Measurements from ENCODE around the gene UFC1. TPM values are rescaled to one million over a fixed set of nuclear protein-coding genes. Genes with fewer than 3 reads are reported as not detected.

Gene UFC1
- total and polyA plus RNA-seq, 2 of the 13 experiments (the other 11 are each of a cell fraction or from before 2014, with no cell fraction given) = 72.8 to 85.2 TPM

DNA sequence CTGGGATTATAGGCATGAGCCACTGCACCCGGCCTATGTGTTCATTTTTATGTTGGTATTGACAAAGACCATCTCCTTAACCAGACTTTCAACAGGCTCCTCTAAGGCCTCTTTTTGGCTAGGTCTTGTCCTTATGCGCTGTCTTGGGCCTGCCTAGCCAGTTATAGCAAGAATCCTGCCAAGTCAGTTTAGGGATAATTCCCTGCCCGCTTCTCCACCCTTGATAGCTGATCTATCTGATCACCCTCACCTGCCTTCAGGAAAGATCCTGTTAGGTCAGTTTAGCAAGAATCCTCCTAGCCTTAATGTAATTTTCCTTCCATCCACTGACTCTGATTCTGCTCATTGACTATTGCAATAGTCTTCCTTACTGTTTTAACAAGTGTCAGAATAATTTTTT lies 25.9 kb downstream of the UFC1 start:
- H3K4me1 ChIP-seq (ENCODE audit: insufficient read depth, low read length) = peaks cover 19% of the 10 kb centered on the region
- no peak overlapping the region for H2AFZ ChIP-seq (ENCODE audit: low read length)
- no peak overlapping the region for H3K4me3 ChIP-seq (replicated peaks in 1 of 3; ENCODE audit: insufficient read depth in 1 of 3, low read depth in 2 of 3, low read length in 3 of 3)
- ChIA-PET POLR2A (no interaction called here), CTCF (ENCODE audit: low intra/inter-chr PET ratio, low total read pairs) (no interaction called here)
- TF ChIP-seq ZFP36L1 (CRISPR knock-in tag; IDR thresholded peaks at IDR 0.05) (no peak), KMT2A (CRISPR knock-in tag; IDR thresholded peaks at IDR 0.05) (no peak), KLF15 (CRISPR knock-in tag; IDR thresholded peaks at IDR 0.05; ENCODE audit: borderline replicate concordance) (no peak), ATF7-NPFF (CRISPR knock-in tag; IDR thresholded peaks at IDR 0.05; ENCODE audit: low read depth) (no peak), NR2F2 (IDR thresholded peaks at IDR 0.05; ENCODE audit: borderline replicate concordance, low read depth) (no peak), TSC22D2 (CRISPR knock-in tag; IDR thresholded peaks at IDR 0.05; ENCODE audit: borderline replicate concordance) (no peak), SETDB1 (CRISPR knock-in tag; IDR thresholded peaks at IDR 0.05; ENCODE audit: borderline replicate concordance) (no peak), CHD4 (IDR thresholded peaks at IDR 0.05; ENCODE audit: borderline replicate concordance, low read length) (no peak), KAT7 (CRISPR knock-in tag; IDR thresholded peaks at IDR 0.05; ENCODE audit: borderline replicate concordance) (no peak), ISL2 (CRISPR knock-in tag; IDR thresholded peaks at IDR 0.05) (no peak), DPF2 (CRISPR knock-in tag; IDR thresholded peaks at IDR 0.05; ENCODE audit: borderline replicate concordance, low read depth) (no peak), ZNF234 (CRISPR knock-in tag; conservative IDR thresholded peaks at IDR 0.05) (no peak), KLF13 (CRISPR knock-in tag; IDR thresholded peaks at IDR 0.05) (no peak), ZNF20 (CRISPR knock-in tag; IDR thresholded peaks at IDR 0.05) (no peak), HDAC1 (CRISPR knock-in tag; IDR thresholded peaks at IDR 0.05) (no peak), ZNF550 (CRISPR knock-in tag; IDR thresholded peaks at IDR 0.05; ENCODE audit: borderline replicate concordance) (no peak), TCF12 (IDR thresholded peaks at IDR 0.05) (no peak), TCF12 (CRISPR knock-in tag; IDR thresholded peaks at IDR 0.05) (no peak)
- TF ChIP-seq, protein P1, sequence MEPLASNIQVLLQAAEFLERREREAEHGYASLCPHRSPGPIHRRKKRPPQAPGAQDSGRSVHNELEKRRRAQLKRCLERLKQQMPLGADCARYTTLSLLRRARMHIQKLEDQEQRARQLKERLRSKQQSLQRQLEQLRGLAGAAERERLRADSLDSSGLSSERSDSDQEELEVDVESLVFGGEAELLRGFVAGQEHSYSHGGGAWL (CRISPR knock-in tag; IDR thresholded peaks at IDR 0.05) = no peak
- TF ChIP-seq, protein P2, sequence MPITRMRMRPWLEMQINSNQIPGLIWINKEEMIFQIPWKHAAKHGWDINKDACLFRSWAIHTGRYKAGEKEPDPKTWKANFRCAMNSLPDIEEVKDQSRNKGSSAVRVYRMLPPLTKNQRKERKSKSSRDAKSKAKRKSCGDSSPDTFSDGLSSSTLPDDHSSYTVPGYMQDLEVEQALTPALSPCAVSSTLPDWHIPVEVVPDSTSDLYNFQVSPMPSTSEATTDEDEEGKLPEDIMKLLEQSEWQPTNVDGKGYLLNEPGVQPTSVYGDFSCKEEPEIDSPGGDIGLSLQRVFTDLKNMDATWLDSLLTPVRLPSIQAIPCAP (CRISPR knock-in tag; IDR thresholded peaks at IDR 0.05; ENCODE audit: low read depth) = no peak
- TF ChIP-seq, protein P3, sequence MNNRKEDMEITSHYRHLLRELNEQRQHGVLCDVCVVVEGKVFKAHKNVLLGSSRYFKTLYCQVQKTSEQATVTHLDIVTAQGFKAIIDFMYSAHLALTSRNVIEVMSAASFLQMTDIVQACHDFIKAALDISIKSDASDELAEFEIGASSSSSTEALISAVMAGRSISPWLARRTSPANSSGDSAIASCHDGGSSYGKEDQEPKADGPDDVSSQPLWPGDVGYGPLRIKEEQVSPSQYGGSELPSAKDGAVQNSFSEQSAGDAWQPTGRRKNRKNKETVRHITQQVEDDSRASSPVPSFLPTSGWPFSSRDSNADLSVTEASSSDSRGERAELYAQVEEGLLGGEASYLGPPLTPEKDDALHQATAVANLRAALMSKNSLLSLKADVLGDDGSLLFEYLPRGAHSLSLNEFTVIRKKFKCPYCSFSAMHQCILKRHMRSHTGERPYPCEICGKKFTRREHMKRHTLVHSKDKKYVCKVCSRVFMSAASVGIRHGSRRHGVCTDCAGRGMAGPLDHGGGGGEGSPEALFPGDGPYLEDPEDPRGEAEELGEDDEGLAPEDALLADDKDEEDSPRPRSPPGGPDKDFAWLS (CRISPR knock-in tag; IDR thresholded peaks at IDR 0.05; ENCODE audit: borderline replicate concordance) = no peak
- H3K27ac ChIP-seq (ENCODE audit: extremely low read length, insufficient read depth, low read length) = no peak overlapping the region
- intact Hi-C loops (cut with micrococcal nuclease; ENCODE audit: unreplicated experiment) (no loop called here), in situ Hi-C loops (cut with HindIII; ENCODE audit: extremely low pct_ligation_motif_present, low pct_unique_long_range_greater_than_20kb) (no loop called here)
- H3K27me3 ChIP-seq (ENCODE audit: control insufficient read depth in 1 of 2, insufficient read depth in 2 of 2, low read length in 2 of 2) = no peaks in the 10 kb centered on the region; a peak in 1 of 5 replicates
- H3K9me3 ChIP-seq (ENCODE audit: low read length) = no peaks in the 10 kb centered on the region
- FAIRE-seq (no peak), DNase-seq (ENCODE audit: low spot score) (no peak), ATAC-seq (no peak)
- H3K9ac ChIP-seq (ENCODE audit: insufficient read depth, low read depth, low read length) = no peak overlapping the region
- H3K36me3 ChIP-seq (replicated peaks in 1 of 2; ENCODE audit: control insufficient read depth in 1 of 2, insufficient read depth in 2 of 2, low read length in 2 of 2) = peaks cover 2 to 5% of the 10 kb centered on the region in 2 experiments; a peak in 4 of 5 replicates
- peaks cover 10% of the 10 kb centered on the region for H3K79me2 ChIP-seq (ENCODE audit: insufficient read depth, low read length)
- H3K4me2 ChIP-seq (ENCODE audit: low read depth, low read length) = no peak overlapping the region
- no TSS peak for BruUV-seq (replicated peaks)
- no peaks in the 10 kb centered on the region for H4K20me1 ChIP-seq (ENCODE audit: insufficient read depth, low read length)
- WGBS (ENCODE audit: low lambda C conversion rate) = 73% methylated on average over 3 of the region's 3 CpGs

All from HepG2 (cell line).